IPS DF 4.7 (cell line): ENCODE results near the gene PTGR1.

ENCODE experiments used
- DNase-seq: peaks from one replicate; pipeline ENCODE4 v3.0.0-alpha.2; 2013; ENCODE audit warnings: low spot score; ENCODE audit errors: extremely low read depth

The PTGR1 gene

DNA sequence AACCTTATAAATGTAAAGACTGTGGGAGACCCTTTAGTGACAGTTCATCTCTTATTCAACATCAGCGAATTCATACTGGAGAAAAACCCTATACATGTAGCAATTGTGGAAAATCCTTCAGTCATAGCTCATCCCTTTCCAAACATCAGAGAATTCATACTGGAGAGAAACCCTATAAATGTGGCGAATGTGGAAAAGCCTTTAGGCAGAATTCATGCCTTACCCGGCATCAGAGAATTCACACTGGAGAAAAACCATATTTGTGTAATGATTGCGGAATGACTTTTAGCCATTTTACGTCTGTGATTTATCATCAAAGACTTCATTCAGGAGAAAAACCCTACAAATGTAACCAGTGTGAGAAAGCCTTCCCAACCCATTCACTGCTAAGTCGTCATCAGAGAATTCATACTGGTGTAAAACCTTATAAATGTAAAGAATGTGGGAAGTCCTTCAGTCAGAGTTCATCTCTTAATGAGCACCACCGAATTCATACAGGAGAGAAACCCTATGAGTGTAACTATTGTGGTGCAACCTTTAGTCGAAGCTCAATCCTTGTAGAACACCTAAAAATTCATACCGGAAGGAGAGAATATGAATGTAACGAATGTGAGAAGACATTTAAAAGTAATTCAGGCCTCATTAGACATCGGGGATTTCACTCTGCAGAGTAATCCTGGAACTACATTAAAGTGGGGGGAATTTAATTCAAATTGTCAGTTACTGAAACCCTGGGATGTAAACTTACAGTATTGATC is 56.8 kb downstream of the PTGR1 start:
- no peak for DNase-seq

GRCh38 chr9:111533099-111533790 is 66.2 kb downstream of the PTGR1 start:
- DNase-seq = no peak

DNA sequence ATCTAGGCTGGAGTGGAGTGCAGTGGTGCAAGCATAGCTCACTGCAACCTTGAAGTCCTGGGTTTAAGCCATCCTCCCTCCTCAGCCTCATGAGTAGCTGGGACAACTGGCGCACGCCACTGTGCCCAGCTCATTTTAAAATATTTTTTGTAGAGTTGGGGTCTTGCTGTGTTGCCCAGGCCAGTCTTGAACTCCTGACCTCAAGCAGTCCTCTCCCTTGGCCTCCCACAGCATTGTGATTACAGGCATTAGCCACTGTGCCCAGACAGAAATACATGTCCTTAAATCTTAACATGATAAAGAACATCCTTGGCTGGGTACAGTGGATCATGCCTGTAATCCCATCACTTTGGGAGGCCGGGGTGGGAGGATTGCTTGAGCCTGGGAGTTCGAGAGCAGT is 67.7 kb downstream of the PTGR1 start:
- DNase-seq = no peak

DNA sequence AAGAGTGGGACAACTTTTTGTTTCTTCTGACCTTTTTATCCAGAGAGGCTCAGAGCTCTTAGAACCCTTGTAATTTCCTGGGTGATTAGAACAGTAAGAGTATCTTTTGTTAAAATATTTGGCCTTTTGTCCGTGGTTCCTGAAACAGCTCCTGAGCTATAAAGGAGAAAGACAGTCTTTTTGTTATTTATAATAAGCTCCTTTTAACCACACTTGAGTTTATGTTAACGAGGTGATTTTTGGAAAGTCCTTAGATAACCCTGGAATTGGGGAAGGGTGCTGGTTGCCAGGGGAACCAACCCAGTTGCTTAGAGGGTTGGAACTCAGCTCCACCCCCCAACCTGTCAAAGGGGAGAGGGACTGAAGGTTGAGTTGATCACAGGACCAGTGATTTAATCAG is 69.7 kb downstream of the PTGR1 start:
- peak; percentile 92 for DNase-seq

DNA sequence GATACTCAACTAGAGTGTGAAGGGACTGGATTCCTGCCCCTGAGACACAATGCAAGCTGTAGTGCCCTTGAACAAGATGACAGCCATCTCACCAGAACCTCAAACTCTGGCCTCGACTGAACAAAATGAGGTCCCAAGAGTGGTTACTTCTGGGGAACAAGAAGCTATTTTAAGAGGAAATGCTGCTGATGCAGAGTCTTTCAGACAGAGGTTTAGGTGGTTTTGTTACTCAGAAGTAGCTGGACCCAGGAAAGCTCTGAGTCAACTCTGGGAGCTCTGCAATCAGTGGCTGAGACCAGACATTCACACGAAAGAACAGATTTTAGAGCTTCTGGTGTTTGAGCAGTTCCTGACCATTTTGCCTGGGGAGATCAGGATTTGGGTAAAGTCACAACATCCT is 72.1 kb downstream of the PTGR1 start:
- DNase-seq = no peak

DNA sequence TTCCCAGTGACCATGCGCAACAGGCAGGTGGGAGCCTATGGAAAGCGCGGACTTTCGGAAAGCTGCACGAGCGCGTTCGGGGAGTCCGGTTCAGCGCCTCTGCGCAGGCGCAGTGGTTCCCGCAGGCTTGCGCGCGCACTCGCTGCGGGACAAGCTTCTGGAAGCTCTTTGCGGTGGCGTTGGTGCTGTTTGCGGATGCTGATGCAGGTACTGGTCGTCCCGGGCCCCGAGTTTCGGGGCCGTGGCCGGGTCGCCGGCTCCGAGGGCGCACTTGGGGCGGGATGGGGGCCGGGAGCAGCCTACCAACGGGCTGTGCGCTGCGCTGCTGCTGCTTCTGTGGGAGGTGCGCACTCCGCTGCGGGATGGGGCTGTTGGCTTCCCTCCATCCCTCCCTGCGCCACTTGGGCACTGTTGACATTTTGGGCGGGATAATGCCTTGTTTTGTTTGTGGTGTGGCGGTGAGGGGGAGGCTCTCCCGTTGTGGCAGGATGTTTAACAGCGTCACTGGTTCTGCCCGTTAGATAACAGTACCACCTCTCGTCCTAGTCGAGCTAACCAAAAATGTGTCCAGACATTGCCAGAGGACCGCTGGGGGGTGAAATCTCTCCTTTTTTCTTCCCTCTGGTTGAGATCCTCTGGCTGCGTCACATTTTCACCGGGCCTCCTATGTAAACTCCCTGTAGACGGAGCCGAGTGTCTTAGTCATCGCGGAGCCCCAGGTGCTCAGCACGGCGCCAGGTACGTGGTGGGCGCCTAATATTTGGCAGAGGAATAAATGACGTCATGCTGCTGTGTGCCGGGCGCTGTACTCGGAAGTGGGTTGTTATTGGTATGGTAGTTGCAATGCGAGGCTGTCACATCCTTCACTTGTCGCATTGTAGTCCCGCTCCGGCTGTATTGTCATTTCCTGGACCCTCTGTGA is 74.1 kb downstream of the PTGR1 start, which contains the start of gene ZNF483:
TSS of gene ZNF483 (plus strand) at position 124 of the 922 bp plus-strand sequence. CDS start 2,217 bp downstream, outside the sequence.
- peak; percentile 66 for DNase-seq

GRCh38 chr9:111524731-111525055 is 74.8 kb downstream of the PTGR1 start:
- DNase-seq = no peak

- DNase-seq = no peak
Measured at GRCh38 chr9:111516061-111516465, 83.4 kb downstream of the PTGR1 start.

DNA sequence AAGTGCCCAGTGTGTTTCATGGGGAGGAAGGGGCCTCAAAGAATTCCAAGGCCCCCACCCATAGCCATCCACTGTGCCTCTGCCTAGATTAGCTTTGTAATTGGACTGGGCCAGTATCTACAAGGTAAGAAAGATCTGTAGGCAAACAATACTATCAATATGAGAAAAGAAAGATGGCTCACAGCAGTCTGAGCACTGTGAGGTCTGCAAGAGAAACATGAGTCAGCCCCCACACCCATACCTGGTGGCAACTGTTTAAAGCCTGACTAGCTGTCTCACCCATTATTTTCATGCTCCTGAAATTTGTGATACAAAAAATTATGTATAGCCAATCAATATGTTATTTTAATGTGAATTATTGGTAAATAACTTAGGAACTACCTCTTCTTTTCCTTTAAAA is 84.5 kb downstream of the PTGR1 start:
- no peak for DNase-seq
